Liver (tissue), 3 donors: ENCODE measurements around the gene PRSS56.

Experiments used
- EGR1 ChIP-seq, 2 donors: IDR thresholded peaks; 2 replicates each; pipeline ENCODE4 v1.6.1; 2016 to 2018; ENCODE audit warnings: antibody characterized with exemption in 2 of 2, low read depth in 2 of 2
- FOXA1 ChIP-seq: IDR thresholded peaks from 2 replicates; pipeline ENCODE4 v1.6.1; 2016; ENCODE audit warnings: antibody characterized with exemption
- GABPA ChIP-seq, 2 donors: IDR thresholded peaks in 1 of 2; conservative IDR thresholded peaks in 1 of 2; 2 replicates each; pipeline ENCODE4 v1.6.1; 2016; ENCODE audit warnings: antibody characterized with exemption in 2 of 2, mild to moderate bottlenecking in 1 of 2, moderate library complexity in 1 of 2
- JUND ChIP-seq, 2 donors: IDR thresholded peaks; 2 replicates each; pipeline ENCODE4 v1.6.1; 2016; ENCODE audit warnings: antibody characterized with exemption in 2 of 2
- RAD21 ChIP-seq, 2 donors: IDR thresholded peaks; 2 replicates each; pipeline ENCODE4 v1.6.1; 2016; ENCODE audit warnings: antibody characterized with exemption in 2 of 2, mild to moderate bottlenecking in 2 of 2
- RXRA ChIP-seq, 2 donors: IDR thresholded peaks; 2 replicates each; pipeline ENCODE4 v1.6.1; 2017 to 2018; ENCODE audit warnings: antibody characterized with exemption in 2 of 2, mild to moderate bottlenecking in 1 of 2
- SP1 ChIP-seq: IDR thresholded peaks from 2 replicates; pipeline ENCODE4 v1.6.1; 2018; ENCODE audit warnings: antibody characterized with exemption, mild to moderate bottlenecking
- TF ChIP-seq, protein P1 (sequence below): fragments of 150-350 bp; IDR thresholded peaks from 2 replicates; pipeline ENCODE4 v1.5.1; 2017; ENCODE audit warnings: improper control_type of control experiment, low read depth, low read length; ENCODE audit not compliant: missing input control
- TF ChIP-seq, protein P2 (sequence below): IDR thresholded peaks from 2 replicates; pipeline ENCODE4 v1.6.1; 2016; ENCODE audit warnings: antibody characterized with exemption
- TF ChIP-seq, protein P3 (sequence below): IDR thresholded peaks from 2 replicates; pipeline ENCODE4 v1.6.1; 2016; ENCODE audit warnings: antibody characterized with exemption
- TF ChIP-seq, protein P4 (sequence below): IDR thresholded peaks from 2 replicates; pipeline ENCODE4 v1.6.1; 2016; ENCODE audit warnings: antibody characterized with exemption, mild to moderate bottlenecking
- TF ChIP-seq, protein P5 (sequence below): IDR thresholded peaks from 2 replicates; pipeline ENCODE4 v1.6.1; 2016; ENCODE audit warnings: antibody characterized with exemption
- donor health status: healthy.
- donor health status: healthy.

DNA sequence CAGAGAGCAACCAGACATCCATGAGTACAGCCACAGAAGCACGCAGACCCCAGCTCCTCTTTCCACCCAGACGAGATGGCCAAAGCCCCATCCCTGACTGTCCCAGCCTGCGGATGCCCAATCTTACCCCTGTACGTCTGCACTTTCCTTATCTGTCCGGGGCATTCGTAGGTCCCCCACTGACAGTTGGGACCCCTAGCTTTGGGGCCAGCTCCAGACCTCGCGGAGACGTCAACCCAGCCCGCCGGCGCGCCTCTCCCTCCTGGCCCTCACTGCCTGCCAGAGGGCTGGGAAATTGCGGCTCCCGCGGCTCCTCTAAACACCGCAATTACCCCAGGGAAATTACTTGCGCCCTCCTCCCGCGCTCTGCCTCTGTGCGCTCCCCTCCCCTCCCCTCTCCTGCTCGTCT is 34.8 kb upstream of the PRSS56 start:
- TF ChIP-seq, protein P1, sequence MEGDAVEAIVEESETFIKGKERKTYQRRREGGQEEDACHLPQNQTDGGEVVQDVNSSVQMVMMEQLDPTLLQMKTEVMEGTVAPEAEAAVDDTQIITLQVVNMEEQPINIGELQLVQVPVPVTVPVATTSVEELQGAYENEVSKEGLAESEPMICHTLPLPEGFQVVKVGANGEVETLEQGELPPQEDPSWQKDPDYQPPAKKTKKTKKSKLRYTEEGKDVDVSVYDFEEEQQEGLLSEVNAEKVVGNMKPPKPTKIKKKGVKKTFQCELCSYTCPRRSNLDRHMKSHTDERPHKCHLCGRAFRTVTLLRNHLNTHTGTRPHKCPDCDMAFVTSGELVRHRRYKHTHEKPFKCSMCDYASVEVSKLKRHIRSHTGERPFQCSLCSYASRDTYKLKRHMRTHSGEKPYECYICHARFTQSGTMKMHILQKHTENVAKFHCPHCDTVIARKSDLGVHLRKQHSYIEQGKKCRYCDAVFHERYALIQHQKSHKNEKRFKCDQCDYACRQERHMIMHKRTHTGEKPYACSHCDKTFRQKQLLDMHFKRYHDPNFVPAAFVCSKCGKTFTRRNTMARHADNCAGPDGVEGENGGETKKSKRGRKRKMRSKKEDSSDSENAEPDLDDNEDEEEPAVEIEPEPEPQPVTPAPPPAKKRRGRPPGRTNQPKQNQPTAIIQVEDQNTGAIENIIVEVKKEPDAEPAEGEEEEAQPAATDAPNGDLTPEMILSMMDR = no peak
- TF ChIP-seq RAD21 (IDR thresholded peaks at IDR 0.05) (no peak), SP1 (no peak), JUND (IDR thresholded peaks at IDR 0.05) (no peak), GABPA (IDR thresholded peaks at IDR 0.05 in 1 of 2, conservative IDR thresholded peaks at IDR 0.05 in 1 of 2) (no peak), FOXA1 (no peak), EGR1 (IDR thresholded peaks at IDR 0.05; ENCODE audit: low read depth in 2 of 2) (no peak), RXRA (IDR thresholded peaks at IDR 0.05) (no peak)
- TF ChIP-seq, protein P2, sequence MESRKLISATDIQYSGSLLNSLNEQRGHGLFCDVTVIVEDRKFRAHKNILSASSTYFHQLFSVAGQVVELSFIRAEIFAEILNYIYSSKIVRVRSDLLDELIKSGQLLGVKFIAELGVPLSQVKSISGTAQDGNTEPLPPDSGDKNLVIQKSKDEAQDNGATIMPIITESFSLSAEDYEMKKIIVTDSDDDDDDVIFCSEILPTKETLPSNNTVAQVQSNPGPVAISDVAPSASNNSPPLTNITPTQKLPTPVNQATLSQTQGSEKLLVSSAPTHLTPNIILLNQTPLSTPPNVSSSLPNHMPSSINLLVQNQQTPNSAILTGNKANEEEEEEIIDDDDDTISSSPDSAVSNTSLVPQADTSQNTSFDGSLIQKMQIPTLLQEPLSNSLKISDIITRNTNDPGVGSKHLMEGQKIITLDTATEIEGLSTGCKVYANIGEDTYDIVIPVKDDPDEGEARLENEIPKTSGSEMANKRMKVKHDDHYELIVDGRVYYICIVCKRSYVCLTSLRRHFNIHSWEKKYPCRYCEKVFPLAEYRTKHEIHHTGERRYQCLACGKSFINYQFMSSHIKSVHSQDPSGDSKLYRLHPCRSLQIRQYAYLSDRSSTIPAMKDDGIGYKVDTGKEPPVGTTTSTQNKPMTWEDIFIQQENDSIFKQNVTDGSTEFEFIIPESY = no peak
- TF ChIP-seq, protein P3, sequence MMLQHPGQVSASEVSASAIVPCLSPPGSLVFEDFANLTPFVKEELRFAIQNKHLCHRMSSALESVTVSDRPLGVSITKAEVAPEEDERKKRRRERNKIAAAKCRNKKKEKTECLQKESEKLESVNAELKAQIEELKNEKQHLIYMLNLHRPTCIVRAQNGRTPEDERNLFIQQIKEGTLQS = no peak
- TF ChIP-seq, protein P4, sequence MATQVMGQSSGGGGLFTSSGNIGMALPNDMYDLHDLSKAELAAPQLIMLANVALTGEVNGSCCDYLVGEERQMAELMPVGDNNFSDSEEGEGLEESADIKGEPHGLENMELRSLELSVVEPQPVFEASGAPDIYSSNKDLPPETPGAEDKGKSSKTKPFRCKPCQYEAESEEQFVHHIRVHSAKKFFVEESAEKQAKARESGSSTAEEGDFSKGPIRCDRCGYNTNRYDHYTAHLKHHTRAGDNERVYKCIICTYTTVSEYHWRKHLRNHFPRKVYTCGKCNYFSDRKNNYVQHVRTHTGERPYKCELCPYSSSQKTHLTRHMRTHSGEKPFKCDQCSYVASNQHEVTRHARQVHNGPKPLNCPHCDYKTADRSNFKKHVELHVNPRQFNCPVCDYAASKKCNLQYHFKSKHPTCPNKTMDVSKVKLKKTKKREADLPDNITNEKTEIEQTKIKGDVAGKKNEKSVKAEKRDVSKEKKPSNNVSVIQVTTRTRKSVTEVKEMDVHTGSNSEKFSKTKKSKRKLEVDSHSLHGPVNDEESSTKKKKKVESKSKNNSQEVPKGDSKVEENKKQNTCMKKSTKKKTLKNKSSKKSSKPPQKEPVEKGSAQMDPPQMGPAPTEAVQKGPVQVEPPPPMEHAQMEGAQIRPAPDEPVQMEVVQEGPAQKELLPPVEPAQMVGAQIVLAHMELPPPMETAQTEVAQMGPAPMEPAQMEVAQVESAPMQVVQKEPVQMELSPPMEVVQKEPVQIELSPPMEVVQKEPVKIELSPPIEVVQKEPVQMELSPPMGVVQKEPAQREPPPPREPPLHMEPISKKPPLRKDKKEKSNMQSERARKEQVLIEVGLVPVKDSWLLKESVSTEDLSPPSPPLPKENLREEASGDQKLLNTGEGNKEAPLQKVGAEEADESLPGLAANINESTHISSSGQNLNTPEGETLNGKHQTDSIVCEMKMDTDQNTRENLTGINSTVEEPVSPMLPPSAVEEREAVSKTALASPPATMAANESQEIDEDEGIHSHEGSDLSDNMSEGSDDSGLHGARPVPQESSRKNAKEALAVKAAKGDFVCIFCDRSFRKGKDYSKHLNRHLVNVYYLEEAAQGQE = no peak
- TF ChIP-seq, protein P5, sequence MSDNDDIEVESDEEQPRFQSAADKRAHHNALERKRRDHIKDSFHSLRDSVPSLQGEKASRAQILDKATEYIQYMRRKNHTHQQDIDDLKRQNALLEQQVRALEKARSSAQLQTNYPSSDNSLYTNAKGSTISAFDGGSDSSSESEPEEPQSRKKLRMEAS = no peak
